ENCODE data around the gene MRTFA. TPM values are rescaled to one million over a fixed set of nuclear protein-coding genes. Genes with fewer than 3 reads are reported as not detected.

The MRTFA gene
- total RNA-seq, 2 experiments from 2014 or later: 55.3 to 58.9 TPM

- H3K4me1 Mint-ChIP-seq (ENCODE audit: low read depth): peaks cover 68% of the 10 kb centered on the region
Observed at GRCh38 chr22:40534379-40535188, 101.9 kb downstream of the MRTFA start.

GRCh38 chr22:40533712-40534378 is 102.7 kb downstream of the MRTFA start:
- peaks cover 71% of the 10 kb centered on the region for H3K4me1 Mint-ChIP-seq (ENCODE audit: low read depth)
- H3K4me1 ChIP-seq (ENCODE audit: insufficient read depth, low read length): peaks cover 31% of the 10 kb centered on the region
- DNase-seq: peak; percentile 21 to 90 (median 47)
- peak; percentile 98 for ATAC-seq (ENCODE audit: poor library complexity)
- TF ChIP-seq CTCF (IDR thresholded peaks at IDR 0.05): no peak
- H3K27me3 Mint-ChIP-seq: no peaks in the 10 kb centered on the region
- peak overlapping the region; percentile 84 for H3K4me3 Mint-ChIP-seq
- CTCF ChIA-PET: interaction anchor here (0.5 to 5.1 kb wide), 13 partner anchors 9 to 182 kb away, joined by 3 to 20 read pairs (median 3); partner anchors contain the start of gene MRTFA
- H3K27ac Mint-ChIP-seq: peak overlapping the region; percentile 88
- H3K4me3 ChIP-seq (ENCODE audit: low read length): peak overlapping the region; percentile 54
- H3K36me3 Mint-ChIP-seq (ENCODE audit: low read depth): no peaks in the 10 kb centered on the region
- POLR2A ChIA-PET: interaction anchor here (0.6 to 5.1 kb wide), 20 partner anchors 9 to 489 kb away, joined by 3 to 72 read pairs (median 3); partner anchors contain the start of gene MRTFA
- intact Hi-C loops (cut with DNase I, micrococcal nuclease): loop anchor here in 1 of 2 experiments (2.0 kb wide), 1 partner anchor 113 kb away; no protein-coding TSS in a partner anchor
- no peaks in the 10 kb centered on the region for H3K9me3 Mint-ChIP-seq
- no peaks in the 10 kb centered on the region for H3K27me3 ChIP-seq (ENCODE audit: control insufficient read depth in 1 of 2, insufficient read depth in 2 of 2, low read length in 2 of 2)
- H3K27ac ChIP-seq (ENCODE audit: low read depth in 1 of 2, low read length in 2 of 2): peak overlapping the region; percentile 44 to 49
- H3K36me3 ChIP-seq (ENCODE audit: insufficient read depth, low read length): no peaks in the 10 kb centered on the region
- H3K9me3 ChIP-seq (ENCODE audit: control insufficient read depth in 1 of 2, insufficient read depth in 1 of 2, low read length in 2 of 2): no peaks in the 10 kb centered on the region

More at GRCh38 chr22:40534379-40535188, 101.9 kb downstream of the MRTFA start:
- Mint-ChIP-seq H3K4me3 (peak overlapping the region; percentile 84), H3K27ac (peak overlapping the region; percentile 88), H3K27me3 (no peaks in the 10 kb centered on the region), H3K9me3 (no peaks in the 10 kb centered on the region), H3K36me3 (ENCODE audit: low read depth) (no peaks in the 10 kb centered on the region)
- TF ChIP-seq CTCF (IDR thresholded peaks at IDR 0.05): no peak
- ATAC-seq (ENCODE audit: poor library complexity) (no peak), DNase-seq (peak in 3 of 14 experiments; percentile 21 to 43 (median 36))
- POLR2A ChIA-PET: interaction anchor here (0.6 to 5.1 kb wide), 11 partner anchors 10 to 490 kb away, joined by 3 to 72 read pairs (median 4); partner anchors contain the start of gene MRTFA
- CTCF ChIA-PET: interaction anchor here (0.5 to 5.1 kb wide), 12 partner anchors 9 to 181 kb away, joined by 3 to 20 read pairs (median 4); partner anchors contain the start of gene MRTFA
- no peaks in the 10 kb centered on the region for H3K27me3 ChIP-seq (ENCODE audit: control insufficient read depth in 1 of 2, insufficient read depth in 2 of 2, low read length in 2 of 2)
- peak overlapping the region; percentile 44 to 50 for H3K27ac ChIP-seq (ENCODE audit: low read depth in 1 of 2, low read length in 2 of 2)
- H3K4me1 ChIP-seq (ENCODE audit: insufficient read depth, low read length): peaks cover 31% of the 10 kb centered on the region
- intact Hi-C loops (cut with DNase I, micrococcal nuclease): no loop called here
- H3K9me3 ChIP-seq (ENCODE audit: control insufficient read depth in 1 of 2, insufficient read depth in 1 of 2, low read length in 2 of 2): no peaks in the 10 kb centered on the region
- no peak overlapping the region for H3K4me3 ChIP-seq (ENCODE audit: low read length)
- H3K36me3 ChIP-seq (ENCODE audit: insufficient read depth, low read length): no peaks in the 10 kb centered on the region

Measured in CD4-positive, alpha-beta T cell (primary cell).